ENCODE measurements around the gene DPEP2NB.
"Not testable (repeated sequence)": the region's sequence is repeated elsewhere in the genome, so short reads cannot be mapped to it uniquely, and the experiment has no call there.

The DPEP2NB gene

GRCh38 chr16:68015681-68016080 lies at the start of gene DPEP2NB:
Gene DPEP2NB, minus strand, starts transcription at chr16:68015911. Its CDS starts 141 bp downstream, at chr16:68015770.
- in situ Hi-C loops (cut with MboI; ENCODE audit: low sequenced_read_pairs), result no loop called here

GRCh38 chr16:68064791-68065365 lies 49.2 kb upstream of the DPEP2NB start:
- in situ Hi-C loops (cut with MboI; ENCODE audit: low sequenced_read_pairs), result no loop called here

- in situ Hi-C loops (cut with MboI; ENCODE audit: low sequenced_read_pairs), result no loop called here
Observed at GRCh38 chr16:68062910-68063393, 47.2 kb upstream of the DPEP2NB start.

- in situ Hi-C loops (cut with MboI; ENCODE audit: low sequenced_read_pairs), result no loop called here
Observed at GRCh38 chr16:68061396-68061795, 45.7 kb upstream of the DPEP2NB start.

GRCh38 chr16:68059804-68060203 lies 44.1 kb upstream of the DPEP2NB start:
- in situ Hi-C loops (cut with MboI; ENCODE audit: low sequenced_read_pairs), result no loop called here

GRCh38 chr16:68055395-68055794 lies 39.7 kb upstream of the DPEP2NB start:
- in situ Hi-C loops (cut with MboI; ENCODE audit: low sequenced_read_pairs), result no loop called here

GRCh38 chr16:68049449-68049848 lies 33.7 kb upstream of the DPEP2NB start:
- in situ Hi-C loops (cut with MboI; ENCODE audit: low sequenced_read_pairs), result loop anchor here (10.0 kb wide), 1 partner anchor 235 kb away; no protein-coding TSS in a partner anchor

- in situ Hi-C loops (cut with MboI; ENCODE audit: low sequenced_read_pairs), result loop anchor here (10.0 kb wide), 1 partner anchor 233 kb away; no protein-coding TSS in a partner anchor
Observed at GRCh38 chr16:68047987-68048386, 32.3 kb upstream of the DPEP2NB start.

GRCh38 chr16:68046106-68046505 lies 30.4 kb upstream of the DPEP2NB start:
- in situ Hi-C loops (cut with MboI; ENCODE audit: low sequenced_read_pairs), result loop anchor here (10.0 kb wide), 1 partner anchor 231 kb away; no protein-coding TSS in a partner anchor

- in situ Hi-C loops (cut with MboI; ENCODE audit: low sequenced_read_pairs), result loop anchor here (10.0 kb wide), 1 partner anchor 227 kb away; no protein-coding TSS in a partner anchor
Observed at GRCh38 chr16:68041783-68042182, 26.1 kb upstream of the DPEP2NB start.

GRCh38 chr16:68040506-68041288 lies 25.0 kb upstream of the DPEP2NB start:
- in situ Hi-C loops (cut with MboI; ENCODE audit: low sequenced_read_pairs), result loop anchor here (10.0 kb wide), 1 partner anchor 226 kb away; no protein-coding TSS in a partner anchor

GRCh38 chr16:68037841-68038597 lies 22.3 kb upstream of the DPEP2NB start:
- in situ Hi-C loops (cut with MboI; ENCODE audit: low sequenced_read_pairs), result no loop called here

- in situ Hi-C loops (cut with MboI; ENCODE audit: low sequenced_read_pairs), result no loop called here
Observed at GRCh38 chr16:68035227-68035626, 19.5 kb upstream of the DPEP2NB start.

GRCh38 chr16:68033101-68033500 lies 17.4 kb upstream of the DPEP2NB start:
- in situ Hi-C loops (cut with MboI; ENCODE audit: low sequenced_read_pairs), result no loop called here

- in situ Hi-C loops (cut with MboI; ENCODE audit: low sequenced_read_pairs), result no loop called here
Observed at GRCh38 chr16:68031951-68032350, 16.2 kb upstream of the DPEP2NB start.

- in situ Hi-C loops (cut with MboI; ENCODE audit: low sequenced_read_pairs), result not testable (repeated sequence)
Observed at GRCh38 chr16:68030108-68030507, 14.4 kb upstream of the DPEP2NB start.

GRCh38 chr16:68028996-68029395 lies 13.3 kb upstream of the DPEP2NB start:
- in situ Hi-C loops (cut with MboI; ENCODE audit: low sequenced_read_pairs), result no loop called here

GRCh38 chr16:68022728-68023537 lies 7.2 kb upstream of the DPEP2NB start, which contains the start of the genes DDX28 and DUS2:
Gene DDX28, minus strand, starts transcription at chr16:68023232. Its CDS starts 30 bp downstream, at chr16:68023202.
Gene DUS2, plus strand, starts transcription at chr16:68023284. Its CDS starts 14,740 bp downstream, at chr16:68038024.
- in situ Hi-C loops (cut with MboI; ENCODE audit: low sequenced_read_pairs), result no loop called here

GRCh38 chr16:68022278-68022727 lies 6.6 kb upstream of the DPEP2NB start:
- in situ Hi-C loops (cut with MboI; ENCODE audit: low sequenced_read_pairs), result no loop called here

- in situ Hi-C loops (cut with MboI; ENCODE audit: low sequenced_read_pairs), result no loop called here
Observed at GRCh38 chr16:68021490-68021889, 5.8 kb upstream of the DPEP2NB start.
